Keratinocyte (primary cell): ENCODE data around the gene UTF1.

ENCODE experiments used
- CTCF ChIP-seq, 3 experiments: IDR thresholded peaks in 1 of 3; conservative IDR thresholded peaks in 1 of 3; optimal IDR thresholded peaks in 1 of 3; 2 replicates in 2 of 3; 3 replicates in 1 of 3; pipeline versions ENCODE3 to v1.5.1; 2011; ENCODE audit warnings: low read length in 3 of 3, mild to moderate bottlenecking in 3 of 3, moderate library complexity in 2 of 3, control low read depth in 1 of 3, inconsistent platforms in 1 of 3; ENCODE audit not compliant: insufficient read depth in 2 of 3; ENCODE audit errors: extremely low read depth in 1 of 3
- EZH2 ChIP-seq: IDR thresholded peaks from one replicate; pipeline ENCODE4 v1.6.1; 2012; ENCODE audit warnings: inconsistent platforms, mild to moderate bottlenecking, low read length, moderate library complexity

GRCh38 chr10:133201948-133202725 is 27.9 kb upstream of the UTF1 start:
- no peak for TF ChIP-seq CTCF (optimal IDR thresholded peaks at IDR 0.05 in 1 of 3, IDR thresholded peaks at IDR 0.05 in 1 of 3, conservative IDR thresholded peaks at IDR 0.05 in 1 of 3; ENCODE audit: extremely low read depth in 1 of 3, insufficient read depth in 2 of 3, low read length in 3 of 3)
- no peak for TF ChIP-seq EZH2
